ENCODE measurements around the gene ZNF296.
A peak's percentile ranks its signal among the peaks of the same experiment; 100 is the strongest.

ZNF296 gene

GRCh38 chr19:45079063-45079910 lies 3.0 kb upstream of the ZNF296 start, which contains the start of gene GEMIN7:
GEMIN7 (plus strand) TSS chr19:45079260; CDS start chr19:45090115, 10,855 bp downstream.
- peak; percentile 55 to 78 (median 60) for DNase-seq

GRCh38 chr19:45078390-45079062 lies 2.2 kb upstream of the ZNF296 start:
- no peak for DNase-seq

- no peak for DNase-seq
Observed at GRCh38 chr19:45076851-45077730, 813 bp upstream of the ZNF296 start.

GRCh38 chr19:45075301-45076028 lies 813 bp downstream of the ZNF296 start:
- DNase-seq: no peak

GRCh38 chr19:45074744-45075300 lies 1.5 kb downstream of the ZNF296 start:
- DNase-seq: no peak

- DNase-seq: no peak
Observed at GRCh38 chr19:45071969-45072790, 4.1 kb downstream of the ZNF296 start.

GRCh38 chr19:45071545-45071938 lies 4.7 kb downstream of the ZNF296 start:
- no peak for DNase-seq

GRCh38 chr19:45070861-45071544 lies 5.3 kb downstream of the ZNF296 start:
- DNase-seq: no peak

- DNase-seq: no peak
Observed at GRCh38 chr19:45070214-45070613, 6.1 kb downstream of the ZNF296 start.

GRCh38 chr19:45069056-45069455 lies 7.2 kb downstream of the ZNF296 start:
- DNase-seq: no peak

- no peak for DNase-seq
Observed at GRCh38 chr19:45068041-45068440, 8.2 kb downstream of the ZNF296 start.

- no peak for DNase-seq
Observed at GRCh38 chr19:45066921-45067661, 9.2 kb downstream of the ZNF296 start.

GRCh38 chr19:45063851-45064801 lies 12.2 kb downstream of the ZNF296 start:
- no peak for DNase-seq

GRCh38 chr19:45061965-45062364 lies 14.3 kb downstream of the ZNF296 start:
- no peak for DNase-seq

GRCh38 chr19:45059258-45059965 lies 16.9 kb downstream of the ZNF296 start:
- DNase-seq: peak; percentile 53 to 77 (median 72)

GRCh38 chr19:45058622-45059159 lies 17.6 kb downstream of the ZNF296 start:
- DNase-seq: no peak

GRCh38 chr19:45057444-45057843 lies 18.8 kb downstream of the ZNF296 start:
- DNase-seq: no peak

GRCh38 chr19:45056831-45057230 lies 19.4 kb downstream of the ZNF296 start:
- no peak for DNase-seq

Data from activated naive CD4-positive, alpha-beta T cell (primary cell).